ENCODE results near the gene MUC4.
"Not testable (repeated sequence)": the region's sequence is repeated elsewhere in the genome, so short reads cannot be mapped to it uniquely, and the experiment has no call there.

Gene MUC4

DNA sequence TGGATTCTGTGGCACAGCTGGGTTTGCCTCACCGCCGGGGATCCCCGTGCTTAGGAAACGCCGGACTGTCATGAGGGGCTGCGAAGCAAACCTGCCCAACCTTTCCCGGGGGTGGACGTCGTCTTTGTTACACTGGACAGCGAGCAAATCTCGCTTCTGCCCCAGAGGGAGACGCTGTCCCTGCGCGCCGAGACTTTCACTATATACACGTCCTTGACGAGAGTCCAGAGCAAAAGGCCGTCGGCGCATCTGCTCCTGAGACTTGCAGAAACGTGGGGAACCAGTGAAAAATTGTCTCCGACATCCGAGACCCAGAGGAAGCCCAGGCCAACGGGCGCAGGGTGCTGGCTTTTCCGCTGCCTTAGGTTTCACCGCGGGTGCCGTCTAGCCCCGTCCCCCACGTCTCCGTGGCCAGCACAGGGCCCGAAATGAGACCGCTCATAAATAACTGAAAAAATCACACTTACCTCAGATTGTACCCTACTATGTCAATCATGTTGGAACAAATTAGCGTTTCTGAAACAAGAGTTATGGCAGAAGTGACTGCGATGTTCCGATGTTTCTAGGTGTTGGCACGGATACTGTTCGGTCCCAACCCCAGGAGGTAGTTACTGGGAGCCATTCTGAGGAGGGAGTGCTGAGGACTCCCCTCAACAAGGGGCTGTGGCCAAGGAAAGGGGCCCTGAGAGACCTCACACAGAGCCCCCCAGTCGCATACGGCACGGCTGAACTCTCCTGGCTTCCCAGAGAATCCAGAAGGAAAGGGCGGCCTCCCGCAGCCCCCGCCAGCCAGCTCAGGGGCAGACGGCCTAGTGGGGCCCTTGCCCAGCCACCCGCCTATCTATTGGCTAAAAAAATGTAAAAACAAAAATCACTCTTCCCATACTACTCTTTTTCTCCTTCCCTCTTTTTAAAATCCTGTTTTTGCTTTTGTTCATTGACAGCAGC is 14.4 kb upstream of the MUC4 start:
- Histone ChIP-seq H3K9me3 (ENCODE audit: low read depth, low read length) (no peaks in the 10 kb centered on the region), H3K36me3 (ENCODE audit: insufficient read depth, low read length) (no peaks in the 10 kb centered on the region), H3K27ac (no peak overlapping the region), H3K4me3 (no peak overlapping the region), H3K9ac (ENCODE audit: insufficient read length) (no peak overlapping the region)
- TF ChIP-seq POLR2AphosphoS5 (IDR thresholded peaks at IDR 0.05; ENCODE audit: borderline replicate concordance, low read depth, low read length), result no peak
- no peak for DNase-seq (ENCODE audit: low read depth, low spot score)

DNA sequence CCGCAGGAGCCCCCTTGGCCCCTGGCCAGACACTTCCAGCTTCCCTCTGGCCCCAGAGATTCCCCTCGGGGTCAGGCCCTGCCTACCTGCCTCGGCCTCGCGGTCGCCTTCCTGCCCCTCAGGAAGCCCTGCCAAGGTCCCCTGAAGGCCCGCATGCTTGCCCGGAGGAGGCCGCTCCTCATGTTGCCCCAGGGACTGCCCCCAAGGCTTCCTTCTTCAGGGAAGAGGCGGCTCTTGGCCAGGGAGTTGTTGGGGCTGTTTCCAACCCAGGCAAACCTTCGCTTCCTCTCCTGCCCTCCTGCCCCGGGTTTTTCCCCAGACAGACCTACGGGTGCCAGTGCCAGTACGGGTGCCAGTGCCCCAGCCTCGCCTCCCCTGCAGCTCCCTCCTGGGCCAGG is 13.5 kb upstream of the MUC4 start:
- Histone ChIP-seq H3K4me3 (no peak overlapping the region), H3K36me3 (ENCODE audit: insufficient read depth, low read length) (no peaks in the 10 kb centered on the region), H3K27ac (no peak overlapping the region), H3K9me3 (ENCODE audit: low read depth, low read length) (no peaks in the 10 kb centered on the region), H3K9ac (ENCODE audit: insufficient read length) (no peak overlapping the region)
- no peak for DNase-seq (ENCODE audit: low read depth, low spot score)
- no peak for TF ChIP-seq FOXP2 (optimal IDR thresholded peaks at IDR 0.05; ENCODE audit: control extremely low read depth, extremely low read length, insufficient read depth)
- no peak for TF ChIP-seq POLR2AphosphoS5 (IDR thresholded peaks at IDR 0.05; ENCODE audit: borderline replicate concordance, low read depth, low read length)
- no peak for TF ChIP-seq EZH2 (IDR thresholded peaks at IDR 0.05)

DNA sequence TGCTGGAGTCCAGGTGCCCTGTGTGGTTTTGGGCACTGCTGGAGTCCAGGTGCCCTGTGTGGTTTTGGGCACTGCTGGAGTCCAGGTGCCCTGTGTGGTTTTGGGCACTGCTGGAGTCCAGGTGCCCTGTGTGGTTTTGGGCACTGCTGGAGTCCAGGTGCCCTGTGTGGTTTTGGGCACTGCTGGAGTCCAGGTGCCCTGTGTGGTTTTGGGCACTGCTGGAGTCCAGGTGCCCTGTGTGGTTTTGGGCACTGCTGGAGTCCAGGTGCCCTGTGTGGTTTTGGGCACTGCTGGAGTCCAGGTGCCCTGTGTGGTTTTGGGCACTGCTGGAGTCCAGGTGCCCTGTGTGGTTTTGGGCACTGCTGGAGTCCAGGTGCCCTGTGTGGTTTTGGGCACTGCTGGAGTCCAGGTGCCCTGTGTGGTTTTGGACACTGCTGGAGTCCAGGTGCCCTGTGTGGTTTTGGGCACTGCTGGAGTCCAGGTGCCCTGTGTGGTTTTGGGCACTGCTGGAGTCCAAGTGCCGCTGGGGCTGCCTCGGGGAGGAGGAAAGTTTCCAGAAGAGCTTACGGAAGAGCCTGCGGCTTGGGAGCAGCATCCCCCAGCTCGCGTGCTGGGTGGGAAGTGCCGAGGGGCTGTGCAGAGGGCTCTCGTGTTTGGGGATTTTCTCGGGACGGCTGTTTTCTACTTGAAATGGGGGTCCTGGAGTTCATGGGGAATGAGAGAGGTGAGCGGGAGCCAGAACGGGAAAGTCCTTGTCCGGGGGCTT is 12.9 kb upstream of the MUC4 start:
- not testable (repeated sequence) for H3K9me3 ChIP-seq (ENCODE audit: low read depth, low read length); H3K4me3 ChIP-seq; H3K27ac ChIP-seq; H3K36me3 ChIP-seq (ENCODE audit: insufficient read depth, low read length); H3K9ac ChIP-seq (ENCODE audit: insufficient read length); DNase-seq (ENCODE audit: low read depth, low spot score)

DNA sequence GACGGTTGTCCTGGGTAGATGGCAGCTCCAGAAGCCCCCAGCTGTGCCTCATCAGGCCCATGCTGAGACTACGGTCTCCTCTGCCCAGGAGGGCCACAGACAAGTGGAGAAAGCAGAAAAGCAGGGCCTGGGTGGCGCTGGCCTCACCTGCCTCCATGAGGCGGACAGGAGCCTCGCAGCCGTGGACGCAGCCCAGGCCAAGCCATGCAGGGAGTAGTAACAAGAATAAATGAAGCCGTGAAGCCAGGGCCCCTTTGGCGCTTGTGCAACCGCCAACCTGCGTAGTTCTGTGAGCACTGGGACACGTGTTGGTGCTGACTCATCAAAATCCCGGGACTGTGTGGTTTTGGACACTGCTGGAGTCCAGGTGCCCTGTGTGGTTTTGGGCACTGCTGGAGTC is 12.3 kb upstream of the MUC4 start:
- no peak overlapping the region for H3K4me3 ChIP-seq
- no peak overlapping the region for H3K9ac ChIP-seq (ENCODE audit: insufficient read length)
- TF ChIP-seq FOXP2 (optimal IDR thresholded peaks at IDR 0.05; ENCODE audit: control extremely low read depth, extremely low read length, insufficient read depth), result no peak
- TF ChIP-seq POLR2AphosphoS5 (IDR thresholded peaks at IDR 0.05; ENCODE audit: borderline replicate concordance, low read depth, low read length), result no peak
- no peak for TF ChIP-seq EZH2 (IDR thresholded peaks at IDR 0.05)
- H3K36me3 ChIP-seq (ENCODE audit: insufficient read depth, low read length), result no peaks in the 10 kb centered on the region
- H3K9me3 ChIP-seq (ENCODE audit: low read depth, low read length), result no peaks in the 10 kb centered on the region
- DNase-seq (ENCODE audit: low read depth, low spot score), result no peak
- H3K27ac ChIP-seq, result no peak overlapping the region

GRCh38 chr3:195823280-195823679 is 11.6 kb upstream of the MUC4 start:
- H3K36me3 ChIP-seq (ENCODE audit: insufficient read depth, low read length), result no peaks in the 10 kb centered on the region
- no peak for TF ChIP-seq EZH2 (IDR thresholded peaks at IDR 0.05)
- no peak for TF ChIP-seq FOXP2 (optimal IDR thresholded peaks at IDR 0.05; ENCODE audit: control extremely low read depth, extremely low read length, insufficient read depth)
- no peak for TF ChIP-seq POLR2AphosphoS5 (IDR thresholded peaks at IDR 0.05; ENCODE audit: borderline replicate concordance, low read depth, low read length)
- no peaks in the 10 kb centered on the region for H3K9me3 ChIP-seq (ENCODE audit: low read depth, low read length)
- H3K9ac ChIP-seq (ENCODE audit: insufficient read length), result no peak overlapping the region
- H3K27ac ChIP-seq, result no peak overlapping the region
- H3K4me3 ChIP-seq, result no peak overlapping the region
- DNase-seq (ENCODE audit: low read depth, low spot score), result no peak

GRCh38 chr3:195822131-195822696 is 10.5 kb upstream of the MUC4 start:
- H3K4me3 ChIP-seq, result no peak overlapping the region
- no peak for DNase-seq (ENCODE audit: low read depth, low spot score)
- H3K9ac ChIP-seq (ENCODE audit: insufficient read length), result no peak overlapping the region
- H3K27ac ChIP-seq, result no peak overlapping the region
- TF ChIP-seq POLR2AphosphoS5 (IDR thresholded peaks at IDR 0.05; ENCODE audit: borderline replicate concordance, low read depth, low read length) (no peak), EZH2 (IDR thresholded peaks at IDR 0.05) (no peak), FOXP2 (optimal IDR thresholded peaks at IDR 0.05; ENCODE audit: control extremely low read depth, extremely low read length, insufficient read depth) (no peak)
- H3K9me3 ChIP-seq (ENCODE audit: low read depth, low read length), result no peaks in the 10 kb centered on the region
- H3K36me3 ChIP-seq (ENCODE audit: insufficient read depth, low read length), result no peaks in the 10 kb centered on the region

DNA sequence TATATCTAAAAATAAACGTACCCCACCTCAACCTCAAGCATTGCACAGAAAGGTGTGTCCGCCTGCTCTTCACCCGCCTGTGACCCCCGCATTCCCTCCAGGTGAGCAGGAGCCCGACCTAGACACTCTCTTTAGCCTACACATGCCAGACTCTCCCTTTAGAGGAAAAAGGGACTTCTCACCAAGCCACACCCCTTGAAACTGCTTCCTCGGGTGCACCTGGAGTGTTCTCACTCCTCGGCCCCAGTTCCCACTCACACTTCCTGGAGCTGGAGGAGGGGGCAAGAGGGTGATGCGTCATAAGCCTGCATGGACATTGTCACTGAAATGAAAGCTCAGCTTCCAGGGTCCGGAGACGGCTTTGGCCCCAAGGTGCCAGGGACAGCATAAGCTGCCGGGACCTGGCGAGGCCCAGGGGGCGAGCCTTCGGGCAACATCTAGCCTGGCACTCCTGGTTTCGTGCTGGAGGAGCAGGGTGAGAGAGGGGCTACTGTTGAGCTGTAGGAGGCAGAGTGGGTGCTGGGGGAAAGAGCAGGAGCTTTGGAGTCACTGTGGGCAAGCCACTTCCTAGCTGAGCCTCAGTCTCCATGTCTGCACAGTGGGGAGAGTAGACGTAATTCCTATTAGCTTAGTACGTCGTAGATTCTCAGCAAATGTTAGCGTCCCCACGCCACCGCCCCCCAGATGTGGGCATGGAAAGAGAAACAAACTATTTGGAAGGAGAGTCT is 9.8 kb upstream of the MUC4 start:
- TF ChIP-seq EZH2 (IDR thresholded peaks at IDR 0.05) (no peak), FOXP2 (optimal IDR thresholded peaks at IDR 0.05; ENCODE audit: control extremely low read depth, extremely low read length, insufficient read depth) (no peak), POLR2AphosphoS5 (IDR thresholded peaks at IDR 0.05; ENCODE audit: borderline replicate concordance, low read depth, low read length) (no peak)
- no peak for DNase-seq (ENCODE audit: low read depth, low spot score)
- Histone ChIP-seq H3K36me3 (ENCODE audit: insufficient read depth, low read length) (no peaks in the 10 kb centered on the region), H3K9ac (ENCODE audit: insufficient read length) (no peak overlapping the region), H3K4me3 (no peak overlapping the region), H3K27ac (no peak overlapping the region), H3K9me3 (ENCODE audit: low read depth, low read length) (no peaks in the 10 kb centered on the region)

- TF ChIP-seq POLR2AphosphoS5 (IDR thresholded peaks at IDR 0.05; ENCODE audit: borderline replicate concordance, low read depth, low read length) (no peak), FOXP2 (optimal IDR thresholded peaks at IDR 0.05; ENCODE audit: control extremely low read depth, extremely low read length, insufficient read depth) (no peak), EZH2 (IDR thresholded peaks at IDR 0.05) (no peak)
Measured at GRCh38 chr3:195820901-195821300, 9.2 kb upstream of the MUC4 start.

More at GRCh38 chr3:195820901-195821300, 9.2 kb upstream of the MUC4 start:
- Histone ChIP-seq H3K9ac (ENCODE audit: insufficient read length) (no peak overlapping the region), H3K4me3 (no peak overlapping the region), H3K36me3 (ENCODE audit: insufficient read depth, low read length) (no peaks in the 10 kb centered on the region), H3K27ac (no peak overlapping the region), H3K9me3 (ENCODE audit: low read depth, low read length) (no peaks in the 10 kb centered on the region)
- no peak for DNase-seq (ENCODE audit: low read depth, low spot score)

Data from SK-N-MC (cell line).